ENCODE data around the gene ZHX3. TPM values are rescaled to one million over a fixed set of nuclear protein-coding genes. Genes with fewer than 3 reads are reported as not detected.

Gene ZHX3
- total RNA-seq, 1 donor from 2014 or later = 26.8 TPM

DNA sequence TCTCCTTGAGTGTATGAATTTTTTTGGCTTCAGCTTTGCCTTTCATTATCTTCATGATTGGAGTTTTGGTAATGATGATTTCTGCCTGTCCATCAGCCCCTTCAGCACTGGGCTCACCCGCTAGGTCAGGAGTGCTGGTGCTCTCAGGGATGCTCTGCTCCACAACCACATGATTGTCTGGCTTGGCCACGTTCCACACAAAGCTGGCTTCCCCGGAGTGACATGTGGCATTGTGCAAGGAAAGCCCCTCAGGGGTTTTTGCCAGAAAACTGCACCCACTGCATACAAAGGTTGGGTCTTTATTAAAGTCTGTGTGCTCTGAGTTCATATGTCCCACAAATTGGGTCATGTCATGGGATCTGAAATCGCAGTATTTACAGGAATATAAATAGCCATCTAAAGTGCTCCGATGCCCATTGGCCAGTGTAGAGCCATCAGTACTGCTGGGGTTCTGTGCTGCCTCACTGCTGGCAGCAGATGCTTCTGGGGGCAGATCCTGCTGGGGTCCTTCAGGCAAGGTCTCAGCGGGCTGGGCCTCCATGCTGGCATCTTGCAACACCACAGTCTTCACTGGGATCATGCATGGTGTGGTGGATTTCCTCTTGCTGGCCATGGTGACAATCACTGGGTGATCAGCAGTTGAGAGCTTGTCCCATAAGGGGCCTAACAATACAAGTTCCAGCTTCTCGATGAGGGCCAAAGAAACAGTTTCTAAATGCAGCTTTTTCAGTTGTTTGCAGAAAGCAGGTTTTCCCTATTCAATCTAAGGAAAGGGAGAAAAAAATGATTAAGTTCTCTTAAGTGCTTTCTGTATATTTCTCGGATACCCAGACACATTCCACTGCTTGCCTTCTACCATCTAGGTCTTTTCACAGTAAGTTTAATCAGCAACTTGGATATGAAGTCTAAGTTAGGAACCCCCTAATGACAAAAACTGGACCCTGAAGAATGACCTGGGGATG is 112.9 kb downstream of the ZHX3 start:
- Histone ChIP-seq H3K27me3 (no peaks in the 10 kb centered on the region), H3K4me3 (no peak overlapping the region), H3K36me3 (peaks cover 0 to 22% of the 10 kb centered on the region in 2 donors), H3K4me1 (no peaks in the 10 kb centered on the region), H3K9me3 (no peaks in the 10 kb centered on the region), H3K27ac (no peak overlapping the region)
- intact Hi-C loops (cut with DNase I) = no loop called here
- no peak for DNase-seq (ENCODE audit: extremely low spot score in 2 of 2)
- TF ChIP-seq, protein P1, sequence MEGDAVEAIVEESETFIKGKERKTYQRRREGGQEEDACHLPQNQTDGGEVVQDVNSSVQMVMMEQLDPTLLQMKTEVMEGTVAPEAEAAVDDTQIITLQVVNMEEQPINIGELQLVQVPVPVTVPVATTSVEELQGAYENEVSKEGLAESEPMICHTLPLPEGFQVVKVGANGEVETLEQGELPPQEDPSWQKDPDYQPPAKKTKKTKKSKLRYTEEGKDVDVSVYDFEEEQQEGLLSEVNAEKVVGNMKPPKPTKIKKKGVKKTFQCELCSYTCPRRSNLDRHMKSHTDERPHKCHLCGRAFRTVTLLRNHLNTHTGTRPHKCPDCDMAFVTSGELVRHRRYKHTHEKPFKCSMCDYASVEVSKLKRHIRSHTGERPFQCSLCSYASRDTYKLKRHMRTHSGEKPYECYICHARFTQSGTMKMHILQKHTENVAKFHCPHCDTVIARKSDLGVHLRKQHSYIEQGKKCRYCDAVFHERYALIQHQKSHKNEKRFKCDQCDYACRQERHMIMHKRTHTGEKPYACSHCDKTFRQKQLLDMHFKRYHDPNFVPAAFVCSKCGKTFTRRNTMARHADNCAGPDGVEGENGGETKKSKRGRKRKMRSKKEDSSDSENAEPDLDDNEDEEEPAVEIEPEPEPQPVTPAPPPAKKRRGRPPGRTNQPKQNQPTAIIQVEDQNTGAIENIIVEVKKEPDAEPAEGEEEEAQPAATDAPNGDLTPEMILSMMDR (IDR thresholded peaks at IDR 0.05) = no peak
- no peak for TF ChIP-seq POLR2A (IDR thresholded peaks at IDR 0.05)
- TF ChIP-seq POLR2AphosphoS5 (IDR thresholded peaks at IDR 0.05; ENCODE audit: insufficient read depth in 1 of 2, low read depth in 1 of 2) = no peak

DNA sequence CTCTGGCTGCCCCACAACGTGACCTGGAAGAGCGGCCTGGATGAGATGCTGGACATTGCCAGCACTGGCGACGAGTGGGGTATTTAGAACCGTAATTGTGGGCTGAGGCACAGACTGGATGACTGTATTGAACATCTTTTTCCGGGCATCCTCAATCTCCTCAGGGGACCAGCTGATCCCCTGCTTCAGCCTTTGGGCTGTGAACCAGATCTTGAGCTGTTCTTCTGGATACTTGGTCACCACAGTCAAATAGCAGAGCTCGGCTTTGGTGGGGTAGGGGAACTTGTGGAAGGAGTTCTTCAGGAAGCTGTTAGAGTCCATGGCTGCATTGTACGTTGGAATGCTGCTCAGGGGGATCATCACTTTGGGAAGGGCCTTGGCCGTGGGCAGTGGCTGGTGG is 113.9 kb downstream of the ZHX3 start:
- no peaks in the 10 kb centered on the region for H3K27me3 ChIP-seq
- intact Hi-C loops (cut with DNase I) = no loop called here
- peaks cover 0 to 22% of the 10 kb centered on the region in 2 donors for H3K36me3 ChIP-seq
- peaks cover 4% of the 10 kb centered on the region for H3K9me3 ChIP-seq
- no peak overlapping the region for H3K27ac ChIP-seq
- TF ChIP-seq POLR2A (IDR thresholded peaks at IDR 0.05) (no peak), POLR2AphosphoS5 (IDR thresholded peaks at IDR 0.05; ENCODE audit: insufficient read depth in 1 of 2, low read depth in 1 of 2) (no peak)
- TF ChIP-seq, protein P1 (IDR thresholded peaks at IDR 0.05) = no peak
- no peak overlapping the region for H3K4me3 ChIP-seq
- H3K4me1 ChIP-seq = no peaks in the 10 kb centered on the region
- DNase-seq (ENCODE audit: extremely low spot score in 2 of 2) = no peak

DNA sequence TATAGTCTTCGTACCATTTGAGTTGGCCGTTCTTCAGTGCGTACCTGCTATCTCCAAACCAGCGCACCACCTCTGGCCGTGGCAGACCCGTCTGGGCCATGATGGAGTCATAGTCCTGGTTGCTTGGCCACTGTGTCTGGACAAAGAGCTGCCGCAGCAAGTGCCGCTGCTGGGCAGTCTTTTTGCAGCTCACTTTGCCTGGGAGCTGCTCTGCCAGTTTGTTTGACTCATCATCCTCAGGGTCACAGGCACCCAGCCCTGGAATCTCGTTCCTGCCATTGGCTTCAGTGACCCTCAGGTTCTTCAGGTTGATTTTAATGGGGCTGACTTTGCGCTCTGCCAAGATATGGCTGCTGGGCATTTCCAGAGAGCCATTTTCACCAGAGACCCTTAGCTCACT is 115.1 kb downstream of the ZHX3 start:
- H3K27me3 ChIP-seq = no peaks in the 10 kb centered on the region
- TF ChIP-seq, protein P1 (IDR thresholded peaks at IDR 0.05) = no peak
- TF ChIP-seq POLR2AphosphoS5 (IDR thresholded peaks at IDR 0.05; ENCODE audit: insufficient read depth in 1 of 2, low read depth in 1 of 2) (no peak), POLR2A (IDR thresholded peaks at IDR 0.05) (no peak)
- no peak overlapping the region for H3K27ac ChIP-seq
- no peaks in the 10 kb centered on the region for H3K4me1 ChIP-seq
- DNase-seq (ENCODE audit: extremely low spot score in 2 of 2) = no peak
- no peak overlapping the region for H3K4me3 ChIP-seq
- peaks cover 9% of the 10 kb centered on the region for H3K9me3 ChIP-seq
- peaks cover 0 to 22% of the 10 kb centered on the region in 2 donors for H3K36me3 ChIP-seq
- intact Hi-C loops (cut with DNase I) = no loop called here

DNA sequence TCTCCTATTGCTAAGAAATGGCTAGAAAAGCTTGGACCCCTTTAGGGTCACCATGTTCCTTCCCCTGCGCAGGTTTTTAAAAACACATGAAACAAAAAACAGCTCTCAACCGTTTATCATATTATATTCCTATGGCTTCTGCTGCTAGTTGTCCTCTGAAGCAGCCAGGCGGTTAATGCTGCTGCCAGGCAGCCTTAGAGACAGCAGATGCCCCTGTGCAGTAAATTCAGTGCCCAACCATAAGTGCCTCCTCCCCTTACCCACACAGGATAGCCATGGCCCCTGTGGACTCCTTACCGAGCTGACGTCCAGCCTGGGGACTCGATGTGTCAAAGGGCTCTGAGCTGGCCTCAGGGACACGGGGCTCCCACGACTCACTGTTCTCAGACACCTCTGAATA is 115.8 kb downstream of the ZHX3 start:
- TF ChIP-seq, protein P1 (IDR thresholded peaks at IDR 0.05) = no peak
- TF ChIP-seq POLR2A (IDR thresholded peaks at IDR 0.05) (no peak), POLR2AphosphoS5 (IDR thresholded peaks at IDR 0.05; ENCODE audit: insufficient read depth in 1 of 2, low read depth in 1 of 2) (no peak)
- no peaks in the 10 kb centered on the region for H3K27me3 ChIP-seq
- no peak for DNase-seq (ENCODE audit: extremely low spot score in 2 of 2)
- H3K36me3 ChIP-seq = peaks cover 0 to 22% of the 10 kb centered on the region in 2 donors
- intact Hi-C loops (cut with DNase I) = no loop called here
- peaks cover 9% of the 10 kb centered on the region for H3K9me3 ChIP-seq
- H3K4me3 ChIP-seq = no peak overlapping the region
- H3K27ac ChIP-seq = no peak overlapping the region
- no peaks in the 10 kb centered on the region for H3K4me1 ChIP-seq
